Measurements from ENCODE around the gene WDR74. TPM values are rescaled to one million over a fixed set of nuclear protein-coding genes. Genes with fewer than 3 reads are reported as not detected.
A peak's percentile ranks its signal among the peaks of the same experiment; 100 is the strongest.

The WDR74 gene
- total and polyA plus RNA-seq, 8 donors = 27.7 to 67.9 (median 46.6) TPM

- Histone ChIP-seq H3K4me1 (peaks cover 41 to 61% (median 54%) of the 10 kb centered on the region in 4 donors), H3K4me3 (peak within 1 kb of the TSS; percentile 62 to 100 (median 82)), H3K36me3 (peaks cover 16 to 45% (median 32%) of the 10 kb centered on the region in 4 donors), H3K9me3 (no peaks in the 10 kb centered on the region), H3K27me3 (no peaks in the 10 kb centered on the region), H3K27ac (peak within 1 kb of the TSS; percentile 92 to 99 (median 94))
- no peak for TF ChIP-seq EP300 (IDR thresholded peaks at IDR 0.05)
- TF ChIP-seq, protein P1, sequence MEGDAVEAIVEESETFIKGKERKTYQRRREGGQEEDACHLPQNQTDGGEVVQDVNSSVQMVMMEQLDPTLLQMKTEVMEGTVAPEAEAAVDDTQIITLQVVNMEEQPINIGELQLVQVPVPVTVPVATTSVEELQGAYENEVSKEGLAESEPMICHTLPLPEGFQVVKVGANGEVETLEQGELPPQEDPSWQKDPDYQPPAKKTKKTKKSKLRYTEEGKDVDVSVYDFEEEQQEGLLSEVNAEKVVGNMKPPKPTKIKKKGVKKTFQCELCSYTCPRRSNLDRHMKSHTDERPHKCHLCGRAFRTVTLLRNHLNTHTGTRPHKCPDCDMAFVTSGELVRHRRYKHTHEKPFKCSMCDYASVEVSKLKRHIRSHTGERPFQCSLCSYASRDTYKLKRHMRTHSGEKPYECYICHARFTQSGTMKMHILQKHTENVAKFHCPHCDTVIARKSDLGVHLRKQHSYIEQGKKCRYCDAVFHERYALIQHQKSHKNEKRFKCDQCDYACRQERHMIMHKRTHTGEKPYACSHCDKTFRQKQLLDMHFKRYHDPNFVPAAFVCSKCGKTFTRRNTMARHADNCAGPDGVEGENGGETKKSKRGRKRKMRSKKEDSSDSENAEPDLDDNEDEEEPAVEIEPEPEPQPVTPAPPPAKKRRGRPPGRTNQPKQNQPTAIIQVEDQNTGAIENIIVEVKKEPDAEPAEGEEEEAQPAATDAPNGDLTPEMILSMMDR (IDR thresholded peaks at IDR 0.05) = peak in 2 of 7 experiments; percentile 30 to 43
- peak; percentile 95 to 100 (median 97) for TF ChIP-seq POLR2AphosphoS5 (IDR thresholded peaks at IDR 0.05)
- TF ChIP-seq POLR2A (IDR thresholded peaks at IDR 0.05) = peak in 2 of 4 donors; percentile 87 to 96
- intact Hi-C loops (cut with DNase I; ENCODE audit: low total_unique reads) = loop anchor here (10.0 kb wide), 1 partner anchor 48 kb away; the partner anchor contains the start of genes STX5, TEX54 and WDR74
- peak; percentile 99 to 100 for DNase-seq
- WGBS, 5 donors = 0 to 1% (median 0%) methylated on average over 49 to 88 of the region's 88 CpGs
These were observed 52.2 kb downstream of the WDR74 start, which contains the start of gene TMEM179B for GRCh38 chr11:62787005-62787759. Gene TMEM179B, plus strand, starts transcription at chr11:62787402. Its CDS starts 30 bp downstream, at chr11:62787432.

GRCh38 chr11:62786318-62787004 lies 52.9 kb downstream of the WDR74 start:
- intact Hi-C loops (cut with DNase I; ENCODE audit: low total_unique reads) = loop anchor here (10.0 kb wide), 1 partner anchor 48 kb away; the partner anchor contains the start of genes STX5, TEX54 and WDR74
- DNase-seq = peak; percentile 93 to 96
- Histone ChIP-seq H3K4me1 (peaks cover 38 to 54% (median 49%) of the 10 kb centered on the region in 4 donors), H3K9me3 (no peaks in the 10 kb centered on the region), H3K4me3 (peak overlapping the region; percentile 62 to 100 (median 82)), H3K36me3 (peaks cover 20 to 50% (median 36%) of the 10 kb centered on the region in 4 donors), H3K27me3 (no peaks in the 10 kb centered on the region), H3K27ac (peak overlapping the region; percentile 92 to 99 (median 94))
- peak; percentile 12 to 76 (median 45) for TF ChIP-seq POLR2AphosphoS5 (IDR thresholded peaks at IDR 0.05)
- no peak for TF ChIP-seq POLR2A (IDR thresholded peaks at IDR 0.05)
- TF ChIP-seq, protein P1 (IDR thresholded peaks at IDR 0.05) = peak in 6 of 7 experiments; percentile 78 to 99 (median 95)
- WGBS, 5 donors = 0 to 1% (median 1%) methylated on average over 20 to 51 of the region's 51 CpGs

Small RNA genes within 50 kb of the gene (small RNA-seq; reads per million reads assigned to genes)
- 0.30 to 0.77 (median 0.46) reads per million in 4 donors for gene MIR6514
- gene RF00099 = 0 reads per million in 4 donors
- gene RNU6-118P = 0 reads per million in 4 donors
- gene SNORD22 = 0 reads per million in 4 donors
- 0 reads per million in 4 donors for gene SNORD26
- gene SNORD27 = 0 reads per million in 4 donors
- 0 reads per million in 4 donors for gene SNORD28
- gene SNORD30 = 687 to 3,460 (median 2,010) reads per million in 4 donors

Other genes with a start within 250 kb of the WDR74 start
- 10 to 100 TPM in 3 of 5 donors, 1 to 10 TPM in 2; 6.1 to 36.2 (median 12.3) TPM for gene TUT1, start 248.1 kb downstream of the WDR74 start, total RNA-seq
- gene TUT1, start 248.1 kb downstream of the WDR74 start, polyA plus RNA-seq = 10 to 100 TPM; 13.3 to 18.9 (median 16.3) TPM
- gene MTA2, start 237.7 kb downstream of the WDR74 start, total RNA-seq = 100 to 1,000 TPM in 1 of 5 donors, 10 to 100 TPM in 4; 53.9 to 110 (median 85.3) TPM
- 10 to 100 TPM; 32.8 to 44.6 (median 34.7) TPM for gene MTA2, start 237.7 kb downstream of the WDR74 start, polyA plus RNA-seq
- gene EML3, start 226.8 kb downstream of the WDR74 start, total RNA-seq = 100 to 1,000 TPM in 1 of 5 donors, 10 to 100 TPM in 4; 24.4 to 112 (median 51.8) TPM
- gene EML3, start 226.8 kb downstream of the WDR74 start, polyA plus RNA-seq = 10 to 100 TPM; 68.1 to 71.3 (median 69.2) TPM
- 1 to 10 TPM in 3 of 5 donors, under 1 TPM in 1, not detected in 1; 0.29 to 5.8 (median 2.8) TPM for gene ROM1, start 226.3 kb downstream of the WDR74 start, total RNA-seq
- 10 to 100 TPM in 1 of 3 donors, 1 to 10 TPM in 2; 4.6 to 13.0 (median 5.1) TPM for gene ROM1, start 226.3 kb downstream of the WDR74 start, polyA plus RNA-seq
- 10 to 100 TPM in 4 of 5 donors, 1 to 10 TPM in 1; 5.2 to 50.8 (median 13.8) TPM for gene B3GAT3, start 217.6 kb downstream of the WDR74 start, total RNA-seq
- 10 to 100 TPM; 18.5 to 38.8 (median 27.6) TPM for gene B3GAT3, start 217.6 kb downstream of the WDR74 start, polyA plus RNA-seq
- gene GANAB, start 193.0 kb downstream of the WDR74 start, total RNA-seq = 100 to 1,000 TPM in 2 of 5 donors, 10 to 100 TPM in 3; 66.0 to 155 (median 95.5) TPM
- 10 to 100 TPM; 21.4 to 70.7 (median 66.2) TPM for gene GANAB, start 193.0 kb downstream of the WDR74 start, polyA plus RNA-seq
- gene INTS5, start 186.3 kb downstream of the WDR74 start, total RNA-seq = 10 to 100 TPM in 4 of 5 donors, 1 to 10 TPM in 1; 5.8 to 16.7 (median 15.1) TPM
- 1 to 10 TPM; 5.9 to 7.2 (median 7.2) TPM for gene INTS5, start 186.3 kb downstream of the WDR74 start, polyA plus RNA-seq
- 10 to 100 TPM in 4 of 5 donors, 1 to 10 TPM in 1; 5.8 to 58.2 (median 27.2) TPM for gene C11orf98, start 174.4 kb downstream of the WDR74 start, total RNA-seq
- gene C11orf98, start 174.4 kb downstream of the WDR74 start, polyA plus RNA-seq = 100 to 1,000 TPM; 112 to 179 (median 139) TPM
- 1 to 10 TPM in 4 of 5 donors, not detected in 1; 3.5 to 7.6 (median 4.9) TPM for gene CSKMT, start 174.3 kb downstream of the WDR74 start, total RNA-seq
- gene CSKMT, start 174.3 kb downstream of the WDR74 start, polyA plus RNA-seq = 10 to 100 TPM in 2 of 3 donors, 1 to 10 TPM in 1; 8.7 to 25.5 (median 19.9) TPM
- 10 to 100 TPM in 2 of 5 donors, 1 to 10 TPM in 3; 4.2 to 49.8 (median 8.1) TPM for gene UQCC3, start 167.9 kb downstream of the WDR74 start, total RNA-seq
- gene UQCC3, start 167.9 kb downstream of the WDR74 start, polyA plus RNA-seq = 10 to 100 TPM; 16.2 to 30.3 (median 20.9) TPM
- 10 to 100 TPM in 3 of 5 donors, 1 to 10 TPM in 1, under 1 TPM in 1; 0.45 to 56.6 (median 10.3) TPM for gene LBHD1, start 167.3 kb downstream of the WDR74 start, total RNA-seq
- gene LBHD1, start 167.3 kb downstream of the WDR74 start, polyA plus RNA-seq = 1 to 10 TPM; 4.9 to 6.8 (median 5.5) TPM
- gene UBXN1, start 160.5 kb downstream of the WDR74 start, total RNA-seq = 100 to 1,000 TPM in 3 of 5 donors, 10 to 100 TPM in 2; 78.6 to 236 (median 151) TPM
- 100 to 1,000 TPM; 113 to 236 (median 194) TPM for gene UBXN1, start 160.5 kb downstream of the WDR74 start, polyA plus RNA-seq
- gene LRRN4CL, start 150.1 kb downstream of the WDR74 start, total RNA-seq = 10 to 100 TPM in 2 of 5 donors, 1 to 10 TPM in 3; 4.0 to 20.0 (median 8.2) TPM
- gene LRRN4CL, start 150.1 kb downstream of the WDR74 start, polyA plus RNA-seq = 1 to 10 TPM; 1.6 to 4.6 (median 1.8) TPM
- gene BSCL2, start 132.2 kb downstream of the WDR74 start, total RNA-seq = 100 to 1,000 TPM in 3 of 5 donors, 10 to 100 TPM in 2; 29.9 to 144 (median 110) TPM
- 10 to 100 TPM; 63.4 to 95.9 (median 92.6) TPM for gene BSCL2, start 132.2 kb downstream of the WDR74 start, polyA plus RNA-seq
- gene GNG3, start 131.9 kb downstream of the WDR74 start, total RNA-seq = not detected
- under 1 TPM in 1 of 3 donors, not detected in 2; 0.75 TPM for gene GNG3, start 131.9 kb downstream of the WDR74 start, polyA plus RNA-seq
- gene HNRNPUL2, start 112.1 kb downstream of the WDR74 start, total RNA-seq = 10 to 100 TPM; 10.3 to 73.5 (median 36.0) TPM
- gene HNRNPUL2, start 112.1 kb downstream of the WDR74 start, polyA plus RNA-seq = 10 to 100 TPM; 25.1 to 28.6 (median 27.3) TPM
- gene TTC9C, start 111.1 kb downstream of the WDR74 start, total RNA-seq = 10 to 100 TPM in 1 of 5 donors, 1 to 10 TPM in 3, under 1 TPM in 1; 0.89 to 26.6 (median 8.2) TPM
- 10 to 100 TPM; 16.6 to 33.6 (median 26.0) TPM for gene TTC9C, start 111.1 kb downstream of the WDR74 start, polyA plus RNA-seq
- gene ZBTB3, start 85.4 kb downstream of the WDR74 start, total RNA-seq = 10 to 100 TPM in 2 of 5 donors, 1 to 10 TPM in 2, not detected in 1; 4.2 to 16.5 (median 9.5) TPM
- gene ZBTB3, start 85.4 kb downstream of the WDR74 start, polyA plus RNA-seq = 1 to 10 TPM; 3.3 to 6.9 (median 3.4) TPM
- gene POLR2G, start 78.0 kb downstream of the WDR74 start, total RNA-seq = 10 to 100 TPM in 4 of 5 donors, 1 to 10 TPM in 1; 3.8 to 95.5 (median 23.9) TPM
- 100 to 1,000 TPM in 1 of 3 donors, 10 to 100 TPM in 2; 85.8 to 119 (median 88.7) TPM for gene POLR2G, start 78.0 kb downstream of the WDR74 start, polyA plus RNA-seq
- gene TAF6L, start 68.2 kb downstream of the WDR74 start, total RNA-seq = 10 to 100 TPM in 4 of 5 donors, 1 to 10 TPM in 1; 4.6 to 35.0 (median 11.0) TPM
- 10 to 100 TPM in 2 of 3 donors, 1 to 10 TPM in 1; 7.5 to 19.7 (median 19.3) TPM for gene TAF6L, start 68.2 kb downstream of the WDR74 start, polyA plus RNA-seq
- 100 to 1,000 TPM in 1 of 5 donors, 10 to 100 TPM in 3, not detected in 1; 26.1 to 135 (median 85.5) TPM for gene TMEM179B, start 52.2 kb downstream of the WDR74 start, total RNA-seq
- 10 to 100 TPM; 28.3 to 68.6 (median 32.1) TPM for gene TMEM179B, start 52.2 kb downstream of the WDR74 start, polyA plus RNA-seq
- 10 to 100 TPM in 2 of 5 donors, 1 to 10 TPM in 1, under 1 TPM in 1, not detected in 1; 0.89 to 14.9 (median 10.7) TPM for gene TMEM223, start 47.6 kb downstream of the WDR74 start, total RNA-seq
- 10 to 100 TPM; 10.2 to 28.2 (median 17.7) TPM for gene TMEM223, start 47.6 kb downstream of the WDR74 start, polyA plus RNA-seq
- 10 to 100 TPM; 30.7 to 83.5 (median 56.5) TPM for gene NXF1, start 34.1 kb downstream of the WDR74 start, total RNA-seq
- gene NXF1, start 34.1 kb downstream of the WDR74 start, polyA plus RNA-seq = 100 to 1,000 TPM in 1 of 3 donors, 10 to 100 TPM in 2; 23.5 to 138 (median 49.6) TPM
- 10 to 100 TPM in 4 of 5 donors, 1 to 10 TPM in 1; 8.2 to 48.1 (median 24.2) TPM for gene STX5, start 7.5 kb downstream of the WDR74 start, total RNA-seq
- gene STX5, start 7.5 kb downstream of the WDR74 start, polyA plus RNA-seq = 10 to 100 TPM; 21.7 to 44.6 (median 29.3) TPM
- gene TEX54, start 6.7 kb downstream of the WDR74 start, total RNA-seq = not detected
- gene TEX54, start 6.7 kb downstream of the WDR74 start, polyA plus RNA-seq = not detected
- gene SLC3A2, start 41.3 kb upstream of the WDR74 start, total RNA-seq = 100 to 1,000 TPM in 4 of 5 donors, 10 to 100 TPM in 1; 70.7 to 255 (median 141) TPM
- 100 to 1,000 TPM in 1 of 3 donors, 10 to 100 TPM in 2; 36.0 to 176 (median 51.6) TPM for gene SLC3A2, start 41.3 kb upstream of the WDR74 start, polyA plus RNA-seq
- 10 to 100 TPM in 1 of 5 donors, 1 to 10 TPM in 2, under 1 TPM in 1, not detected in 1; 0.73 to 19.4 (median 6.6) TPM for gene CHRM1, start 81.8 kb upstream of the WDR74 start, total RNA-seq
- gene CHRM1, start 81.8 kb upstream of the WDR74 start, polyA plus RNA-seq = under 1 TPM in 2 of 3 donors, not detected in 1; 0.12 to 0.48 TPM
- gene SLC22A6, start 145.4 kb upstream of the WDR74 start, total RNA-seq = not detected
- not detected for gene SLC22A6, start 145.4 kb upstream of the WDR74 start, polyA plus RNA-seq
- not detected for gene SLC22A8, start 176.3 kb upstream of the WDR74 start, total RNA-seq
- not detected for gene SLC22A8, start 176.3 kb upstream of the WDR74 start, polyA plus RNA-seq

Measured in stomach (tissue), 9 donors.